GM21367 (cell line): ENCODE data around the gene CARS2.

Experiments
- ATAC-seq: cut with Tn5 transposase; IDR thresholded peaks from one replicate; pipeline ENCODE4 v1.9.1; 2021; ENCODE audit not compliant: unreplicated experiment

Gene CARS2

GRCh38 chr13:110653271-110653670 is 52.6 kb downstream of the CARS2 start:
- no peak for ATAC-seq

DNA sequence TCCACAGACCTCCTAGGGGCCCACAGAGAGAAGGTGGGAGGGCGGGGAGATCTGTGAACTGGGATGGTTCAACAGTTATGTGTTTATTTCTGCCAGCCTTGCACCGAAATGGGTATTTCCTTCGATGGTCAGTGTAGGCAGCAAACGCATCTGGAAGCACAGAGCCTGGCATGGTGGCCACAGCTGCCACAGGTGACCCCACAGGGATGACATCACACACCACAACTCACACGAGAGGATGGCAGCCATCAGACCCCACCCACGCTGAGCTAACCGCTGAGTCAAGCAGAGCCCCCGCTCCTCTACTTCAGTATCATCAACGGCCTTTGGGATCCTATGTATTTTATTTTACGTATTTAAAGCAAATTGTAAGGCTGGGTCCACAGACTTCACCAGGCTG is 53.2 kb downstream of the CARS2 start:
- ATAC-seq = no peak

DNA sequence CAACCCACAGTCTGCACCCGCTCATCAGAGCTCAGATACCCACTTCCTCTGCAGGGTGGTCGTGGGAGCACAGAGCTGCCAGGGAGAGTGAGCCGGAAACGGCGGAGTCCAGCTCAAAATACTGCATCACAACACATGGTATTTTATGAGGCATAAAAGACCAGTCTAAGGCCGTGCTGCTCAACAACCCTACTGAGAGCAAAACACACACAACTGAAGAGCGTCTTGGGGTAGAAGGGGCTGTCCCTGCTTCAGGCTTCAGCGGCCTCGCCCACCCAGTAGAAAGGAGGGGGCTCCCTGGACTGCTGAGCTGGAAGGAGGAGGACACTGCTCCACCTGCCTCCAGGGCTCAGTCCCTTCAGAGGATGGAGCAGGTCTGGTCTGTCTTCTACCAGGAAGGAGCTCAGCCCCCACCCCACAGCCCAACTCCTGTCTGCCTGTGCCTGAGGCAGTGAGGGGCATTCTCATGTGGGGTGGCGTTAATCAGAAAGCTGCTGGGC is 53.6 kb downstream of the CARS2 start:
- ATAC-seq = no peak

GRCh38 chr13:110651726-110652230 is 54.1 kb downstream of the CARS2 start:
- no peak for ATAC-seq

GRCh38 chr13:110651271-110651670 is 54.6 kb downstream of the CARS2 start:
- no peak for ATAC-seq

DNA sequence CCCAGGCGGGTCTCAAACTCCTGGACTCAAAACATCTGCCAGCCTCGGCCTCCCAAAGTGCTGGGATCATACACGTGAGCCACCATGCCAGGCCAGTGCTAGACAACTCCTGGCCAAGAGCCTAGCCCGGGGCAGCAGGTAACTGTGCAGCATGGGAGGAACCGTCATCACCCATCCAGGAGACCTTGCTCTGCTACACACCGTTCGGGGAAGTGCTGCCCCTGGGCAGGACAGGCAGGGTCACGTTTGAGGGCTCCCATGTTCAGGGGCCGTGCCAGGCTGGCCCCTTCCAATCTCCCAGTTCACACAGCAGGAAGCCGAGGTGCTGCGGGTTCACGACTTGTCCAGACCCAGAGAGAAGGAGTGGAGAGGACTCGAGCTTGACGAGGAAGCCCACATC is 55.5 kb downstream of the CARS2 start:
- ATAC-seq = no peak

- ATAC-seq = no peak
Measured at GRCh38 chr13:110649551-110649950, 56.4 kb downstream of the CARS2 start.

DNA sequence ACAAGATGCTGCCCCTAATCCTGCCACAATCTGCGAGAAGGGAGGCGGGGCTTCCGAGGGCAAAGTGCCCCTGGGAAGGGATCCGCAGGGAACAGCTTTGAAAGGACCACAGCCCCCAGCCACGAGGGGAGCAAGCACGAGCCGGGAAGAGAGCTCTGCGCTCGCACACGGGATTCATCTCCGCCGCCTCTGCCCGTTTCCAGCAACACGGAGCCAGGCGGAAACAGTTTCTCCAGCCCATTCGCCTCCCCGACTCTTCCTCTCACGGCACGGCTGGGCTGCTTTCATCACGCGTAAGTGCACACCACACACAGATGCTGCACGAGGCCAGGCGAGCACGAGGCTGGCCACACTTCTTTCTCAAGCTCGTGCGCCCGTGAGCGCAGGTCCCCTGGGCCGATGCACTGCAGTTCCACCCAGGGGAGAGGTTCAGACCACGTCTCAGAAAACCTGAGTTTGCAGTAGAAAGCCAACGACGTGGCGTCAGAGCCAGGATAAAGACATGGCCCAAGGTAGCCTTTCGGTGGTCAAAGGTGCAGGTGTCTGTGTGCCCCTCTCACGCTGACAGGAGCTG is 57.0 kb downstream of the CARS2 start:
- ATAC-seq = no peak

GRCh38 chr13:110648146-110648819 is 57.6 kb downstream of the CARS2 start:
- ATAC-seq = no peak

DNA sequence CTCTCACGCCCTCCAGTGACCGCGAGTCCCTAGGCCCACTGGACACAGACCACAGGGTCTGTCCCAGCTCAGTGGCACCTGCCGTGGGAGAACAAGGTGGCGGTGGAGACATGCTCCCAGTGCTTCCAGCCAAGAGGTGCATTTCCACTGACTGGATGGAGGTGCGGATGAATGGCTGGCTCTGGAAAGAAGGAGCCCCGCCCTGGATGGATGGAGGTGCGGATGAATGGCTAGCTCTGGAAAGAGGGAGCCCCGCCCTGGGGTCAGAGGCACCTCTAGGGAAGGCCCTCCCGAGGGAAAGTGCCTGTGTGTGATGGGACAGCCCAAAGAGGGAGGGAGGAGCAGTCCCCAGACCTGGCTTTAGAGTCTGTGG is 58.6 kb downstream of the CARS2 start:
- no peak for ATAC-seq

GRCh38 chr13:110646442-110647364 is 59.2 kb downstream of the CARS2 start:
- ATAC-seq = no peak

DNA sequence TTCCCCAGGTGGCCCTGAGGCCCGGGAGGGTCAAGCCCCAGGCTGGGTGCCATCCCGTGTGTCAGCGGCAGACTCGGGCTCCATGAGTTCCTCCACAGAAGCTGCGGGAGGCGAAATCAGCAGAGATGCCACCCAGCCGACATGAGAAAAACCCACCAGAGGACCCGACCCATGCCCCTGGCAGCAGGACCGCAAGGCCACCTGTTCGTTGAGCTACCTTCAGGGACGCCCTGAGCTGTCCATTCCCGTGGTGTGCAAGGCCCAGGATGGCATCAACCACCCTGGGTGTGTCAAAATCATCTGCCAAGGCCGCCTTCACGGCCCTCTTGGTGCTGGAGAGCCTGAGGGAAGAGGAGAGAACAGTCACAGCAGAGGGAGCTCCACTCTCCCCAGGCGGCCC is 60.2 kb downstream of the CARS2 start:
- ATAC-seq = no peak

- peak; percentile 84 for ATAC-seq
Measured at GRCh38 chr13:110644892-110645521, 60.9 kb downstream of the CARS2 start.

DNA sequence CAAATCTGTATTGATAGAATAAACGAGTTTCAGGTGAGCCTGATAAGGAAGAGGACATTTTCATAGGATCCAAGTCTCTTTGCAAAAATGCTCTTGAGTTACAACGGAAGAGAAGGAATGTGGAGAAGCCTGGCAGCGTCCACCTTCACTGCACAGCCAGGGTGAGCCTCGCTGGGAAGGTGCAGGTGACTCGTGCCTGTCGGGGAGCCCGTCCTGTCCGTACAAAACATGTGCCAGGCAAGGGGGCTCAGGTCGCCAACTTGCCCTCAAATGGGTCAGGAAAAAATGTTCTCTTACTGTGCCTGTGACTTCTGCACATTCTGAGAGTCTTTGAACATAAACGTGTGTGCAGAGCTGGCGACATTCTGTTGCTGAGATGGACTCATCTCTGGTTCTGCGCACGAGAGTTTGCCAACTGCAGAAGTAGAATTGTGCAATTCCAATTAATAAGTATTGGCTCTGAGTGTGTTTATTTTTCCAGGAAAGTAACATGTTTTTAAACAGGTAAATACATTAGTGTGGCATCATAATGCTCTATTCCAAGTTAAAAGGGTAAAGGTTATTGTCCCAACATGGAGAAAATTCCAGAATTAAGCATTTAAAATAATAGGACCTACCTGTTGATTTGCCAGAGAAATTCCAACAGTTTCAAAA is 62.0 kb downstream of the CARS2 start:
- ATAC-seq = no peak

DNA sequence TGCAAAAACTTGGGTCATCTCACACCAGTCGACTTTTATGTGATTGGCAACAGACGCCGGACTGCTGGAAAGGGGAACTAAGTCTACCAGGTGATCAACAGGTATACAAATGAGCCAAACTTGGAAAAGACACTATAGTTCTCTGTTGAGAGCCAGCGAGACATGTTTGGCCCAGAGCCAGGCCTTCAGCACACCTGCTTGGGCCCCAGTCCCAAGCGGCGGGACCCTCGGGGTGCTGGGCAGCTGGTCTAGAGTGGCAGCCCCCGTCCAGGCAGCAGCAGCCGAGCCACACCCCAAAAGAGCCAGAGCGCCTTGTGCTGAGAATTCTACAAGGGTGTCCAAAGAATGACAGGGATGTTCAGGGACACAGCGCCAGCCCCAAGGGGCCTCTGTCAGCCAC is 62.6 kb downstream of the CARS2 start:
- ATAC-seq = no peak

DNA sequence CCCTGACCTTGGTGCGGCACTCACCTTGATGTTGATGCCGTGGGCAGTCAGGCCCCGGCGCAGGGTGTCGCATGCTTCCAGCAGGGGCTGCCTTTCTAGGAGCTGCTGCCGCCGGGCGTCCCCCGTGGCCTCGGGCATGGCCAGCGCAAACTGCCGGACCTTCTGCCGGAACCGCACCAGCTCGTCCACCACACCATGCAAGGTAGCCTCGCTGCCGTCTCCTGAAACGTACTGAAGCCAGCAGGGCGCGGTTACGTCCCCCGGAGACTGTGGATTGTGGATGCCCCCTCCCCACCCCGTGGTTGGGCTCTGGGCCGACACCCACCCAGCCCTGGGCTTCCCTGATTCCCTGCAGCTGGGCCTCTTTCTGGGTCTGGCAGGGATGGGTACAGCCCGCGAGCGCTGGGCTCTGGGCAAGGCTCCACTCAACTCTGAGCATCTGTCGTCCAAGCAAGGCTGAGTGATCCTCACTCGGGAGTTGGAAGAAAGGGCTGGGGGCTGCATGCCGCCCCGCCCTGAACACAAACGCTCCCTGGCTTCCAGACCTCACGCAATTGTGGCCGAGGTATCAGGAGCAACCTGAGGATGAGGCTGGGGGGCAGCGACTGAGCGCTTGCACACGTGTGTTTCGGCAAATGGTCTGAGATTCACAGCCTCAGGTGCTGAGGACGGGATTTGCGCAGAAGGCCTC is 63.5 kb downstream of the CARS2 start:
- no peak for ATAC-seq

DNA sequence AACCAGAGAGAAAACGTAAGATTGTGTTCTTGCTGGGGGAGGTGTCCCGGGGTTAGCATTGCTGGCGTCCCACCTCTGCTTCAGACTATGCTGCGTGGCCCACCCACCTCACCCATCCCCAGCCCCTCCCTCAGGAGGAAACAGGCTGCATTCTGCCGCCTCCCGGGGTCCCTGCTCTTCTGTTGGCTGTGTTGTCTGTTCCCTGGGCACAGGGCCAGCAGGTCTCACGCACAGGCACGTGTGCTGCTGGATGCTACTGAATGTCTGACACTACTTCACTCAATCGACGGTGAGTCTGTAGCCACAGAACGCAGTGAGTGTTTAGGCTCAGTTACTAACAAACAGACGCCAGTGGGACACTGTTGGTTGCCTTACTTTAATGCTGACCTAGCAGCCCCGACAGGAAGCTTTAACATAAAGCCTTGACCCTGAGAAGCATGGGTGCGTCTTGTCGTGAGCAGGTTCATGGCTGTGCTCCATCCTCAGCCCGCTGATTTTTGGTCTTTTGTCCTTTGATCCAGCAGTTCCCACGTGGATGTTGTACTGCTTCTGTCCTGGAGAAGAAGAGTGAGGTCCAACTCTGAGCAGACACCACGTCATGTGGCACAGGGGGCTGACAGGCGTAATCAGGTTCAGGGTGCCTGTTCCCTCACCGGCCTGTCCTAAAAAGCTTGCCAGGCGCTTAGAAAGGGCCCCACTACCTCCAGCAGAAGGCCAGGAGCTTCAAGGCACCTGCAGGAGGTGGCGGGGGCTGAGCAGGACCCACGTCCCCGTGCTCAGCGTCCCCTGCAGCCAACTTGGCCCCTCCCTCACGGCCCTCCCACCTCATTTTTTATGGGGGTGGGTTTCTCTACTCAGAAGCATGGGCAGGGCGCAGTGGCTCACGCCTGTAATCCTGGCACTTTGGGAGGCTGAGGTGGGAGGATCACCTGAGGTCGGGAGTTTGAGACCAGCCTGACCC is 64.6 kb downstream of the CARS2 start:
- ATAC-seq = no peak

DNA sequence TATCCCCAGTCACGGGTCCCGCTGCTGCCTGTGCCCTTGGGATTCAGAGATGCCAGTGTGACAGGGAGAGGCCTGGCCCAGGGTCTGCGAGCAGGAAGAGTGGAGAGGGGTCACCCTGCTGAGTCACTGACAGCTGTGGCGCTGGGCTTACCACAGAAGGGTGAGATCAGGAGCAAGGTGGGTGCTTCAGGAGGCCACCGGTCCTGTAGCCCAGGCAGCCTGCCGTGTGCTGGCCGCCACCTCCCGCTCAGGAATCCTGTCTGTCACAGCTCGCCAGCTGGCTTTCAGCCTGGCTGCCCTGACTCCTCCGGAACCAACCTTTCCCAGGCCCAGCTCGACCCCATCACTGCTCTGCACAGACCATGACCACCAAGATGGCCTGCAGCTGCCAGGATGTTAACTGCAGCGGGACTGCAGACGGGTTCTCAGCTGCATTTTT is 65.3 kb downstream of the CARS2 start:
- no peak for ATAC-seq

- ATAC-seq = no peak
Measured at GRCh38 chr13:110639935-110640334, 66.0 kb downstream of the CARS2 start.
